LNCaP clone FGC (cell line): ENCODE measurements around the gene EPB41L2.

Source experiments
- DNase-seq: peaks from one replicate; pipeline ENCODE4 v3.0.0-alpha.2; 2011; ENCODE audit warnings: low read depth
- H3K4me3 ChIP-seq: 2 replicates; pipeline ENCODE4 v1.5.1; 2011; ENCODE audit warnings: mild to moderate bottlenecking, low read depth, low read length, control low read depth
- CTCF ChIP-seq: IDR thresholded peaks from 2 replicates; pipeline ENCODE4 v1.5.1; 2012; ENCODE audit warnings: mild to moderate bottlenecking; ENCODE audit not compliant: control insufficient read depth, insufficient read depth; ENCODE audit errors: extremely low read depth

Gene EPB41L2

GRCh38 chr6:130971504-130971903, 91.5 kb downstream of the EPB41L2 start:
- no peak for TF ChIP-seq CTCF
- DNase-seq = no peak

GRCh38 chr6:130970839-130971410, 92.1 kb downstream of the EPB41L2 start:
- no peak for DNase-seq
- no peak for TF ChIP-seq CTCF
- H3K4me3 ChIP-seq = no peak overlapping the region

More at GRCh38 chr6:130971504-130971903, 91.5 kb downstream of the EPB41L2 start:
- no peak overlapping the region for H3K4me3 ChIP-seq

GRCh38 chr6:130969791-130970491, 93.1 kb downstream of the EPB41L2 start:
- H3K4me3 ChIP-seq = no peak overlapping the region
- TF ChIP-seq CTCF = no peak
- DNase-seq = no peak

GRCh38 chr6:130969166-130969565, 93.9 kb downstream of the EPB41L2 start:
- DNase-seq = no peak
- TF ChIP-seq CTCF = no peak
- H3K4me3 ChIP-seq = no peak overlapping the region

- no peak for TF ChIP-seq CTCF
- no peak for DNase-seq
Measured at GRCh38 chr6:130968476-130968875, 94.6 kb downstream of the EPB41L2 start.

GRCh38 chr6:130967502-130968445, 95.3 kb downstream of the EPB41L2 start:
- no peak for DNase-seq
- no peak overlapping the region for H3K4me3 ChIP-seq
- no peak for TF ChIP-seq CTCF

More at GRCh38 chr6:130968476-130968875, 94.6 kb downstream of the EPB41L2 start:
- no peak overlapping the region for H3K4me3 ChIP-seq
